Body of pancreas (tissue), 4 donors: ENCODE data around the gene TULP4.

Experiments
- CTCF ChIP-seq, 7 experiments: fragments of 450-650 bp in 4 of 7; fragments of 200-600 bp in 3 of 7; sonication (generic) in 3 of 7; IDR thresholded peaks; one replicate each; pipeline ENCODE4 v1.5.1; 2016 to 2019; ENCODE audit warnings: antibody characterized with exemption in 7 of 7
- POLR2A ChIP-seq, 3 donors: fragments of 450-650 bp; IDR thresholded peaks; one replicate each; pipeline ENCODE4 v1.6.1; 2016; ENCODE audit warnings: antibody characterized with exemption in 3 of 3, mild to moderate bottlenecking in 2 of 3

- TF ChIP-seq CTCF (IDR thresholded peaks at IDR 0.05) (no peak), POLR2A (IDR thresholded peaks at IDR 0.05) (no peak)
Observed at GRCh38 chr6:158508450-158508849, 196.2 kb downstream of the TULP4 start.
